Measurements from ENCODE around the gene COBL. TPM values are rescaled to one million over a fixed set of nuclear protein-coding genes. Genes with fewer than 3 reads are reported as not detected.

COBL gene
- total RNA-seq, 1 experiment from 2014 or later, result 0.39 TPM

- Histone ChIP-seq H3K9me3 (ENCODE audit: control insufficient read depth, insufficient read depth, low read depth, low read length) (no peaks in the 10 kb centered on the region), H3K36me3 (ENCODE audit: control insufficient read depth, insufficient read depth, low read length) (no peaks in the 10 kb centered on the region), H3K27me3 (ENCODE audit: control insufficient read depth, insufficient read depth, low read length) (no peaks in the 10 kb centered on the region; the same call in 1 of the 2 replicates), H3K4me3 (ENCODE audit: low read depth in 2 of 2, low read length in 2 of 2) (no peak overlapping the region), H3K4me1 (ENCODE audit: control insufficient read depth, insufficient read depth, low read length) (no peaks in the 10 kb centered on the region), H3K27ac (ENCODE audit: low read length) (no peak overlapping the region)
- TF ChIP-seq, protein P1, sequence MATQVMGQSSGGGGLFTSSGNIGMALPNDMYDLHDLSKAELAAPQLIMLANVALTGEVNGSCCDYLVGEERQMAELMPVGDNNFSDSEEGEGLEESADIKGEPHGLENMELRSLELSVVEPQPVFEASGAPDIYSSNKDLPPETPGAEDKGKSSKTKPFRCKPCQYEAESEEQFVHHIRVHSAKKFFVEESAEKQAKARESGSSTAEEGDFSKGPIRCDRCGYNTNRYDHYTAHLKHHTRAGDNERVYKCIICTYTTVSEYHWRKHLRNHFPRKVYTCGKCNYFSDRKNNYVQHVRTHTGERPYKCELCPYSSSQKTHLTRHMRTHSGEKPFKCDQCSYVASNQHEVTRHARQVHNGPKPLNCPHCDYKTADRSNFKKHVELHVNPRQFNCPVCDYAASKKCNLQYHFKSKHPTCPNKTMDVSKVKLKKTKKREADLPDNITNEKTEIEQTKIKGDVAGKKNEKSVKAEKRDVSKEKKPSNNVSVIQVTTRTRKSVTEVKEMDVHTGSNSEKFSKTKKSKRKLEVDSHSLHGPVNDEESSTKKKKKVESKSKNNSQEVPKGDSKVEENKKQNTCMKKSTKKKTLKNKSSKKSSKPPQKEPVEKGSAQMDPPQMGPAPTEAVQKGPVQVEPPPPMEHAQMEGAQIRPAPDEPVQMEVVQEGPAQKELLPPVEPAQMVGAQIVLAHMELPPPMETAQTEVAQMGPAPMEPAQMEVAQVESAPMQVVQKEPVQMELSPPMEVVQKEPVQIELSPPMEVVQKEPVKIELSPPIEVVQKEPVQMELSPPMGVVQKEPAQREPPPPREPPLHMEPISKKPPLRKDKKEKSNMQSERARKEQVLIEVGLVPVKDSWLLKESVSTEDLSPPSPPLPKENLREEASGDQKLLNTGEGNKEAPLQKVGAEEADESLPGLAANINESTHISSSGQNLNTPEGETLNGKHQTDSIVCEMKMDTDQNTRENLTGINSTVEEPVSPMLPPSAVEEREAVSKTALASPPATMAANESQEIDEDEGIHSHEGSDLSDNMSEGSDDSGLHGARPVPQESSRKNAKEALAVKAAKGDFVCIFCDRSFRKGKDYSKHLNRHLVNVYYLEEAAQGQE (IDR thresholded peaks at IDR 0.05; ENCODE audit: insufficient read depth in 1 of 2, low read depth in 2 of 2, low read length in 1 of 2), result no peak
- TF ChIP-seq POLR2AphosphoS5 (IDR thresholded peaks at IDR 0.05; ENCODE audit: low read depth, low read length) (no peak), SIN3A (IDR thresholded peaks at IDR 0.05; ENCODE audit: borderline replicate concordance, insufficient read depth, low read depth, low read length) (no peak), TCF7L2 (IDR thresholded peaks at IDR 0.05; ENCODE audit: low read depth, low read length) (no peak), CTCF (IDR thresholded peaks at IDR 0.05) (no peak)
- in situ Hi-C loops (cut with HindIII; ENCODE audit: low pct_unique_long_range_greater_than_20kb, low sequenced_read_pairs) (no loop called here), intact Hi-C loops (cut with micrococcal nuclease; ENCODE audit: unreplicated experiment) (no loop called here)
- BruUV-seq (replicated peaks), result no TSS peak
- ChIA-PET CTCF (no interaction called here), POLR2A (no interaction called here)
- ATAC-seq, result no peak
- DNase-seq (ENCODE audit: low read depth, low spot score), result no peak
Observed at GRCh38 chr7:51256916-51257315, 59.7 kb downstream of the COBL start.

DNA sequence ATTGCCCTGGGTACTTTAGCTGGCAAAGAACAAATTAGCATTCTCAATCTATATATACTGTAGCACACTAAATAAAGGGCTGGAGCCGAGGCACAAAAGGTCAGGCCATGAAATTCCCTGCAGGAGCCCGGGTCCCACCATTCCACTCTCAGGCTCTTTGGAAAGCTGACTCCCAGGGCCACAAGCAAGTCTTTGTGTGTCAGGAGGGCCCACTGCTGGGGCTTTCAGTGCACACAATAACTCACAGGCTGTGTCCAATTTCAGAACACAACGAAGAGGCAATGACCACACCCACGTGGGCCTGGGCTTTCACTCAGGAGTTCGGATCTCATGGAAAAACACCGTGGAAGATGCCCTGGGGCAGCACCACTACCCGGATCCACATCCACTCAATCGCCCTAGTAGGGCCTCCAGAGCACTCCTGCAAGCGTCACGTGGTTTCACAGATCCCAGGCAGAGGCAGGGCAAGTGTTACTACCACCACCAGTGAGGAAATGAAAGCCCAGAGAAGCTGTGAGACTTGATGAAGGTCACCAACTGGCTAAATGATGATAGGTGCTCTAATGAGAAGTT, 60.3 kb downstream of the COBL start:
- no peak overlapping the region for H3K4me3 ChIP-seq (ENCODE audit: low read depth in 2 of 2, low read length in 2 of 2)
- BruUV-seq (replicated peaks), result no TSS peak
- H3K4me1 ChIP-seq (ENCODE audit: control insufficient read depth, insufficient read depth, low read length), result no peaks in the 10 kb centered on the region
- DNase-seq (ENCODE audit: low read depth, low spot score) (no peak), ATAC-seq (no peak)
- in situ Hi-C loops (cut with HindIII; ENCODE audit: low pct_unique_long_range_greater_than_20kb, low sequenced_read_pairs), result no loop called here
- ChIA-PET POLR2A (no interaction called here), CTCF (no interaction called here)
- intact Hi-C loops (cut with micrococcal nuclease; ENCODE audit: unreplicated experiment), result no loop called here
- H3K27me3 ChIP-seq (ENCODE audit: control insufficient read depth, insufficient read depth, low read length), result no peaks in the 10 kb centered on the region; the same call in 1 of the 2 replicates
- H3K9me3 ChIP-seq (ENCODE audit: control insufficient read depth, insufficient read depth, low read depth, low read length), result no peaks in the 10 kb centered on the region
- TF ChIP-seq POLR2AphosphoS5 (IDR thresholded peaks at IDR 0.05; ENCODE audit: low read depth, low read length) (no peak), SIN3A (IDR thresholded peaks at IDR 0.05; ENCODE audit: borderline replicate concordance, insufficient read depth, low read depth, low read length) (no peak), TCF7L2 (IDR thresholded peaks at IDR 0.05; ENCODE audit: low read depth, low read length) (no peak), CTCF (IDR thresholded peaks at IDR 0.05) (no peak)
- TF ChIP-seq, protein P1 (IDR thresholded peaks at IDR 0.05; ENCODE audit: insufficient read depth in 1 of 2, low read depth in 2 of 2, low read length in 1 of 2), result no peak
- no peaks in the 10 kb centered on the region for H3K36me3 ChIP-seq (ENCODE audit: control insufficient read depth, insufficient read depth, low read length)
- H3K27ac ChIP-seq (ENCODE audit: low read length), result no peak overlapping the region
